SK-N-SH (cell line): Measurements from ENCODE around the gene SPAG8.

Experiments used
- CTCF ChIP-seq: fragments of 200-600 bp; sonication (generic); IDR thresholded peaks from 2 replicates; pipeline ENCODE4 v1.6.1; 2017; ENCODE audit warnings: antibody characterized with exemption, mild to moderate bottlenecking, moderate library complexity
- EZH2phosphoT487 ChIP-seq: fragments of 200-600 bp; sonication (generic); IDR thresholded peaks from 2 replicates; pipeline ENCODE4 v1.6.1; 2017; ENCODE audit warnings: low read depth, mixed run types, mild to moderate bottlenecking, antibody characterized with exemption, moderate library complexity, borderline replicate concordance
- POLR2AphosphoS5 ChIP-seq: IDR thresholded peaks from 2 replicates; pipeline ENCODE4 v1.6.1; 2012; ENCODE audit warnings: low read depth, low read length
- SIN3A ChIP-seq: IDR thresholded peaks from 2 replicates; pipeline ENCODE4 v1.6.1; 2012; ENCODE audit warnings: low read depth, mild to moderate bottlenecking, low read length, moderate library complexity, borderline replicate concordance
- YY1 ChIP-seq: IDR thresholded peaks from 2 replicates; pipeline ENCODE4 v1.4.0; 2012; ENCODE audit warnings: low read depth, mild to moderate bottlenecking
- TF ChIP-seq, protein P1 (sequence below): IDR thresholded peaks from 2 replicates; pipeline ENCODE4 v1.6.1; 2012; ENCODE audit warnings: mild to moderate bottlenecking, low read depth, low read length, moderate library complexity

GRCh38 chr9:35859310-35859989 lies 47.4 kb upstream of the SPAG8 start:
- TF ChIP-seq POLR2AphosphoS5 = no peak
- no peak for TF ChIP-seq CTCF
- no peak for TF ChIP-seq YY1
- TF ChIP-seq SIN3A = no peak
- no peak for TF ChIP-seq EZH2phosphoT487
- TF ChIP-seq, protein P1, sequence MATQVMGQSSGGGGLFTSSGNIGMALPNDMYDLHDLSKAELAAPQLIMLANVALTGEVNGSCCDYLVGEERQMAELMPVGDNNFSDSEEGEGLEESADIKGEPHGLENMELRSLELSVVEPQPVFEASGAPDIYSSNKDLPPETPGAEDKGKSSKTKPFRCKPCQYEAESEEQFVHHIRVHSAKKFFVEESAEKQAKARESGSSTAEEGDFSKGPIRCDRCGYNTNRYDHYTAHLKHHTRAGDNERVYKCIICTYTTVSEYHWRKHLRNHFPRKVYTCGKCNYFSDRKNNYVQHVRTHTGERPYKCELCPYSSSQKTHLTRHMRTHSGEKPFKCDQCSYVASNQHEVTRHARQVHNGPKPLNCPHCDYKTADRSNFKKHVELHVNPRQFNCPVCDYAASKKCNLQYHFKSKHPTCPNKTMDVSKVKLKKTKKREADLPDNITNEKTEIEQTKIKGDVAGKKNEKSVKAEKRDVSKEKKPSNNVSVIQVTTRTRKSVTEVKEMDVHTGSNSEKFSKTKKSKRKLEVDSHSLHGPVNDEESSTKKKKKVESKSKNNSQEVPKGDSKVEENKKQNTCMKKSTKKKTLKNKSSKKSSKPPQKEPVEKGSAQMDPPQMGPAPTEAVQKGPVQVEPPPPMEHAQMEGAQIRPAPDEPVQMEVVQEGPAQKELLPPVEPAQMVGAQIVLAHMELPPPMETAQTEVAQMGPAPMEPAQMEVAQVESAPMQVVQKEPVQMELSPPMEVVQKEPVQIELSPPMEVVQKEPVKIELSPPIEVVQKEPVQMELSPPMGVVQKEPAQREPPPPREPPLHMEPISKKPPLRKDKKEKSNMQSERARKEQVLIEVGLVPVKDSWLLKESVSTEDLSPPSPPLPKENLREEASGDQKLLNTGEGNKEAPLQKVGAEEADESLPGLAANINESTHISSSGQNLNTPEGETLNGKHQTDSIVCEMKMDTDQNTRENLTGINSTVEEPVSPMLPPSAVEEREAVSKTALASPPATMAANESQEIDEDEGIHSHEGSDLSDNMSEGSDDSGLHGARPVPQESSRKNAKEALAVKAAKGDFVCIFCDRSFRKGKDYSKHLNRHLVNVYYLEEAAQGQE = no peak
